AG09319 (cell line): ENCODE data around the gene KHDC1.
"Not testable (repeated sequence)": the region's sequence is repeated elsewhere in the genome, so short reads cannot be mapped to it uniquely, and the experiment has no call there.

Experiments
- DNase-seq: peaks from one replicate; pipeline ENCODE4 v3.0.0-alpha.2; 2010; ENCODE audit warnings: low read depth; ENCODE audit errors: extremely low read depth
- CTCF ChIP-seq: IDR thresholded peaks from 2 replicates; pipeline ENCODE4 v1.5.1; 2011; ENCODE audit warnings: low read depth, mild to moderate bottlenecking, inconsistent platforms, low read length, moderate library complexity

KHDC1 gene

GRCh38 chr6:73263570-73263909 is 544 bp upstream of the KHDC1 start:
- DNase-seq, result no peak
- TF ChIP-seq CTCF, result no peak

- no peak for DNase-seq
- no peak for TF ChIP-seq CTCF
Measured at GRCh38 chr6:73258721-73259120, 4.3 kb downstream of the KHDC1 start.

- not testable (repeated sequence) for DNase-seq
Measured at GRCh38 chr6:73254323-73254722, 8.7 kb downstream of the KHDC1 start.

GRCh38 chr6:73252703-73253102 is 10.3 kb downstream of the KHDC1 start:
- no peak for TF ChIP-seq CTCF
- DNase-seq, result no peak

GRCh38 chr6:73250016-73250415 is 13.0 kb downstream of the KHDC1 start:
- DNase-seq, result no peak
- TF ChIP-seq CTCF, result no peak

- no peak for DNase-seq
- TF ChIP-seq CTCF, result no peak
Measured at GRCh38 chr6:73248192-73248903, 14.6 kb downstream of the KHDC1 start.

- TF ChIP-seq CTCF, result no peak
- DNase-seq, result no peak
Measured at GRCh38 chr6:73242001-73242400, 21.0 kb downstream of the KHDC1 start.

- no peak for TF ChIP-seq CTCF
- no peak for DNase-seq
Measured at GRCh38 chr6:73240730-73241129, 22.3 kb downstream of the KHDC1 start.
